ENCODE measurements around the gene CLDN4.
"Not testable (repeated sequence)": the region's sequence is repeated elsewhere in the genome, so short reads cannot be mapped to it uniquely, and the experiment has no call there.

The CLDN4 gene

DNA sequence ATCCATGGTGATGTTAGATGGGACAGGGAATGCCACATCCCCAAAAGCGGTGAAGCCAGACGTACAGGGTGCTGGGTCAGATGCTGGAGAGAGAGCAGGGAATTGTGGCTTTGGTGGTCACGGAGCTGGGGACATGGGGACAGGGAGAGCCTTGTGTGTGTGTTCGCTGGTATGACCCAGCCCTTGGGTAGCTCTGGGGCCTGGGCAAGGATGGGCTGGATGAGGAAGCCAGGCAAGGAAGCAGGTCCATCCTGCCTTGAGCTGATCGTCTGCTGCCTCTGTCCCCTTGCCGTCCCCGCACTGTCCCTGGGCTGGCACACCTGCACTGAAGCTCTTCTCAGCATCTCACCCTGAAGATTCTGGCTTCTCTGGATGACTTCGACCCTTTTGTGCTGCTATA is 15.4 kb upstream of the CLDN4 start:
- H3K9me3 Mint-ChIP-seq = no peaks in the 10 kb centered on the region
- H3K27me3 Mint-ChIP-seq = peaks cover 11% of the 10 kb centered on the region
- H3K4me3 Mint-ChIP-seq = no peak overlapping the region
- no peaks in the 10 kb centered on the region for H3K4me1 Mint-ChIP-seq (ENCODE audit: low read depth)
- no peak overlapping the region for H3K27ac Mint-ChIP-seq
- no peaks in the 10 kb centered on the region for H3K36me3 Mint-ChIP-seq (ENCODE audit: low read depth)

DNA sequence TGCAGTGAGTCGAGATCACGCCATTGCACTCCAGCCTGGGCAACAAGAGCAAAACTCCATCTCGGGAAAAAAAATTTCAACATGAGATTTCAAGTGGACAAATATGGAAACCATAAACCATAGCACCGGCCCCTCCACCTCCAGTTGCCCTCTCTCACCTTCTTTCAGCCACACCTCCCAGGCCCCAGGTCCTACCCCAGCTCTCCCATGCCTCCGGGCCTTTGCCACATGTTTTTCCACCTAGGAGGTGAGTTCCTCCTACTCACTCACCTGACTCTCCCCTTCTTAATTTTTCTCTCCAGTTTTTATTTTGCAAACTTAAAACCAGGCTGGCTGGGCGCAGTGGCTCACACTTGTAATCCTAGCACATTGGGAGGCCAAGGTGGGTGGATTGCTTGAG is 13.7 kb upstream of the CLDN4 start:
- no peak overlapping the region for H3K4me3 Mint-ChIP-seq
- H3K36me3 Mint-ChIP-seq (ENCODE audit: low read depth) = no peaks in the 10 kb centered on the region
- no peak overlapping the region for H3K27ac Mint-ChIP-seq
- peaks cover 7% of the 10 kb centered on the region for H3K27me3 Mint-ChIP-seq
- H3K4me1 Mint-ChIP-seq (ENCODE audit: low read depth) = no peaks in the 10 kb centered on the region
- no peaks in the 10 kb centered on the region for H3K9me3 Mint-ChIP-seq

DNA sequence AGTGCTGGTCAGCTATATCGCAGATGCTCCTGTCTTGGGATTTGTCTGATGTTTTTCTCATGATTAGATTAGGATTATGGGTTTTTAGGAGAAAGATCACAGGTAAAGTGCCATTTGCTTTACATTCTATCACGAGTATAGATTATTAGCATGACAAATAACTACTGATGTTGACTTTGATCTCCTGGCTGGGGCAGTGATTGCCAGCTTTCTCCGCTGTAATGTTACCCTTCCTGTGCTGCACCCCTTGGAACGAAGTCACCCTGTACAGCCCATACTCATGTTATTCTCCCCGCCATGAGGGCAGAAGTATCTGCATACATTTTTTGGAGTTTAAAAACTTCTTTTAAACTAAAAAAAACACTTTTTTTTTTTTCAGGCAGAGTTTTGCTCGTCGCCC is 10.8 kb upstream of the CLDN4 start:
- Mint-ChIP-seq H3K27me3 (peaks cover 5% of the 10 kb centered on the region), H3K9me3 (no peaks in the 10 kb centered on the region), H3K27ac (no peak overlapping the region), H3K36me3 (ENCODE audit: low read depth) (no peaks in the 10 kb centered on the region), H3K4me1 (ENCODE audit: low read depth) (no peaks in the 10 kb centered on the region), H3K4me3 (no peak overlapping the region)

DNA sequence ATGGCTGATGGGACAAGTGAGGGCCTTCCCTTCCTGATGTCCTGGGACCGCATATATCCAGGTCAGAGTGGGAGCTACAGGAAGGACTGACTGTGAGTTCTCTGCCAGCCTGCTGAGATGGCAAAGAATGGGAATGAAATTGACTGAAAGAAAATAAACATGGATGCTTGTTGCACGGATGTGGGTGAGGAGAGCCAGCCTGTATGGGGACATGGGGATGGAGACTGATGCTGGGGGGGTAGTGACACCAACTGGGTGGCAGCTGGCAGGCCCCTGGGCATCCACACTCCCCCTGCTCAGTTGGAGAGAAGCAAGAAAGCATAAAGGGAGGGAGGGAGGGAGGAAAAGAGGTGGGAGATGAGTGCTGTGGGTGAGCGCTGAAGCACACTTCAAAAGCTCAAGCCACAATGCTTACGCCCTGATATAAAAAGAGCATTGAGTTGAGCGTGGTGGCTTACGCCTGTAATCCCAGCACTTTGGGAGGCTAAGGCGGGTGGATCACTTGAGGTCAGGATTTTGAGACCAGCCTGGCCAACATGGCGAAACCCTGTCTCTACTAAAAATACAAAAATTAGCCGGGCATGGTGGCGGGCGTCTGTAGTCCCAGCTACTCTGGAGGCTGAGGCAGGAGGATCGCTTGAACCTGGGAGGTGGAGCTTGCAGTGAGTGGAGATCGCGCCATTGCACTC is 9.1 kb upstream of the CLDN4 start:
- H3K27ac Mint-ChIP-seq; H3K36me3 Mint-ChIP-seq (ENCODE audit: low read depth): not testable (repeated sequence)

DNA sequence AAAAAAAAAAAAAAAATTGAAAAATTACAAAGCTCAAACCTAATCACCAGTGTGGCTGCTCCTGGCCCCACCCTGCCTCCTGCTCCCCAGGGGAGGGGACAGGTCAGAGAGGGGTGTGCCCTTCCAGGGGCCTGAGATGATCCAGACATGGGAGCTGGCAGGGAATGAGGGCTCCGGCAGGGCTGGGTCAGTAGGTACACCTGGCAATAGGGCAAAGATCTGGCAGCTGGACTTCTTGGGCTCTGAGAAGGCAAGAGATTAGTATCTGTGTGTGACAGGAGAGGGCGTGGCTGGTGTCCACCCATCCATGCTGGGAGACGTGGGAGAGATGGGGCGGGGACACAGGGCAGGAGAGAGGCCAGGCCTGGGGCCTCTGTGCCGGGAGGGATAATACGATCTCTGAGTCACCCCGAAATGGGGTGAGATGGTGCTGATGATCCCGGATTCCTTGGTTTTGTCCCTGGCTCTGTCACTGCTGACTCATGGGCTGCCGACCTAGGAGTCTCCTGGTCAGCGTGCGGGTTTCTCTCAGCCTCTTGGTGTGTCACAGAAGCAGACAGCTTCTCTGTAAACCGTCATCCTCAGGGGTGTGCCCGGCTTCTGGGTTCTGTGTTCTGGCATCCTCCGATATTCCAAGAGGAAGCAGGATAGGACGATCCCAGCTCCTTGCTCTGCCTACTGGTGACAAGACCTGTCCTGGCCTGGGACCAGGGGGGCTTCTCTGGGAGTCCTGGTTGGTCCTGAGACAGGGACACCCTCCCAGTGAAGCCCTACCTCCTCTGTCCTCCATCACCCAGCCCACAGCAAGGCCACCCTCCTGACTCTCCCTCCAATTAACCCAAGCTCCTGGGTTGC is 8.2 kb upstream of the CLDN4 start:
- no peak overlapping the region for H3K4me3 Mint-ChIP-seq
- peaks cover 8% of the 10 kb centered on the region for H3K27me3 Mint-ChIP-seq
- H3K9me3 Mint-ChIP-seq = no peaks in the 10 kb centered on the region
- H3K27ac Mint-ChIP-seq = no peak overlapping the region
- peaks cover 11% of the 10 kb centered on the region for H3K4me1 Mint-ChIP-seq (ENCODE audit: low read depth)
- no peaks in the 10 kb centered on the region for H3K36me3 Mint-ChIP-seq (ENCODE audit: low read depth)

More for the DNA sequence above, 9.1 kb upstream of the CLDN4 start:
- not testable (repeated sequence) for H3K27me3 Mint-ChIP-seq; H3K9me3 Mint-ChIP-seq; H3K4me1 Mint-ChIP-seq (ENCODE audit: low read depth); H3K4me3 Mint-ChIP-seq

DNA sequence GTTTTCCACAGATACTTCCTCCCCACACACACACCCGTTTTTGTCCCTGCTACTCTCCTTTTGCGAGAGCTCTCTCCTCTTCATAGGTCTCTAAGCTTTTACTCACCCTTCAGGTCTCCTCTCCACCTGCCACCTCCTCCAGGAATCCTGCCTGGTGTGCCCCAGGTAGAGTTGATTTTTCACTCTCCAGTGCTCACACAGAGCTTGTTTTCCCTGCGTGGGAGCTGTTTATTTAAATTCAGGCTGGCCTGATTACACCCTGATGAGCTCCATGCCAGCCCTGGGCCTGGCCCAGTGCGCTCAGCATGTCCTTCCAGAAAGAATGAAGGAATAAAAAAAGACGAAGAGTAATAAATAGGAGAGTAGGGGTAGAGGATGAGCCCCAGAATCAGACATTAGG is 7.5 kb upstream of the CLDN4 start:
- Mint-ChIP-seq H3K36me3 (ENCODE audit: low read depth) (no peaks in the 10 kb centered on the region), H3K27ac (no peak overlapping the region), H3K9me3 (no peaks in the 10 kb centered on the region), H3K27me3 (peaks cover 11% of the 10 kb centered on the region), H3K4me1 (ENCODE audit: low read depth) (peaks cover 18% of the 10 kb centered on the region), H3K4me3 (no peak overlapping the region)

DNA sequence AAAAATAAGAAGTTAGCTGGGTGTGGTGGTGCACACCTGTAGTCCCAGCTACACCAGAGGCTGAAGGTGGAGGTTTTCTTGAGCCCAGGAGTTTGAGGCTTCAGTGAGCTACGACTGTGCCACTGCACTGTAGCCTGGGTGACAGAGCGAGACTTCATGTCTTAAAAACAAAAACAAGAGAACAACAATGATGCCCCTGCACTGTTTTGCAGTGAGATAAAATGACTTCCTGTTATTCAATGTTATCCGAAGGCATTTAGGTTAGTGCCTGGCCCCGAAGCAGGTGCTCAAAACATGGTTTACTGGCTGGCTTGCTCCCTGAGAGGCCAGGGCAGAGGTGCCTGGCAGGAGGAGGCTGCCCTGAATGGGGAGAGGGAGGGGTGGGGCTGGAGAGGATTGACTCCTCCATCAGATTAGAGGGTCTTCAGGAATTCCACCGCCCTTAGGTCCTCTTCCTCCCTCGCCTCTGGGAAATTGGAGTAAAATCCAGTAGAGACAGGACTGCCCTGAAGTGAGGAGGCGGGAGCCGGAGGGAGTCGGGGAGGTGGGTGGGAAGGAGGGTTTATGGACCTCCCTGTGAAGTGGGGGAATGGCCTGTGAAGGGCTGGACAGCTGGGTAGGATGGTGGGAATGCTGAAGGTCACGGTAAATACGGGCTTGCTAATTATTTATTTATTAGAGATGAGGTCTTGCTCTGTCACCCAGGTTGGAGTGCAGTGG is 6.8 kb upstream of the CLDN4 start:
- peaks cover 11% of the 10 kb centered on the region for H3K27me3 Mint-ChIP-seq

DNA sequence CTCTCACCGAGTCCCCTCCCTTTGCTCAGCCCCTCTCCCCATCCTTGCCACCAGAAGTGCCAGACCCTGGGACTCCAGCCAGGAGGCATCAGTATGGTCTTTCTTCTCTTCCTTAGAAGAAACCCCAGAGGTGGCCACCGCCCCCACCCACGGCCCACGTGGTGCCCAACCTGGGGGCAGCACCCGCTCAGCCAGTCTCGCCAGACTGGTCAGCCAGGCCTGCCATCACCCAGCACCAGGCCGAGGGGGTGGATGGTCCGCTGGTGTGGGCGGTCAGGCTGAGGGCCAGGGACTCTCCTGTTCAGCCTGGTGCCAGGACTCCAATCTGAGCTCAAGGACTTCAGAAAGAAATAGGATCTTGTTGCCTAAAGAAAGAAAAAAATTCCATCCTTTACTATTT is 5.8 kb upstream of the CLDN4 start:
- Mint-ChIP-seq H3K9me3 (no peaks in the 10 kb centered on the region), H3K27ac (no peak overlapping the region), H3K4me1 (ENCODE audit: low read depth) (peaks cover 29% of the 10 kb centered on the region), H3K36me3 (ENCODE audit: low read depth) (no peaks in the 10 kb centered on the region), H3K27me3 (peaks cover 16% of the 10 kb centered on the region), H3K4me3 (no peak overlapping the region)

More for the DNA sequence above, 6.8 kb upstream of the CLDN4 start:
- H3K9me3 Mint-ChIP-seq = no peaks in the 10 kb centered on the region
- peaks cover 26% of the 10 kb centered on the region for H3K4me1 Mint-ChIP-seq (ENCODE audit: low read depth)
- no peak overlapping the region for H3K4me3 Mint-ChIP-seq
- H3K27ac Mint-ChIP-seq = no peak overlapping the region
- no peaks in the 10 kb centered on the region for H3K36me3 Mint-ChIP-seq (ENCODE audit: low read depth)

DNA sequence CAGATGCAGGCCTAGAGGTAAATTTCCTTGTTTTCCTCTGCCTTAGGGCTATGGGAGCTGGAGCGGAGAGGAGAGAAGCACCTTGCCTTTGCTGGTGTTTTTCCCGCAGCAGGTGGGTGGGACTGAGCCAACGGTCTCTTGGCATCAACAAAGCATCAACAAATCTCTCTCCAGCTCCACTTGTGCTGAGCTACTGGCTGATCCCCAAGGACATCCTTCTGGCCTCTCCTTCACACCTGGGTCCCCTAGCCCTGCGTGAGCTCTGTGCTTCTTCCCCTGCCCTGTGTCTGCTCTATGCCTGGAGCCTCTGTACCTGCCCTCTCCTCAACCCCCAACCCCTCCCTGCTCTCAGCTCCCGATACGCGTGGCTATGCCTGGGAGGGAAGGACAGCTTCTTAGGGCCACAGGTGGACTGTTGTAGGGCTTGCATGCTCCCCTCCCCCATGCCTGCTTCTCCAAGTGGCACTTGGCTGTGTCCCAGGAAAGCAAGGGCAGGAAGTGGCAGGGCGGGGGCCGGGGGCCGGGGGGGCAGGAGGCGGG is 3.2 kb upstream of the CLDN4 start:
- Mint-ChIP-seq H3K27ac (no peak overlapping the region), H3K4me3 (no peak overlapping the region), H3K27me3 (peaks cover 17% of the 10 kb centered on the region), H3K4me1 (ENCODE audit: low read depth) (peaks cover 29% of the 10 kb centered on the region), H3K9me3 (no peaks in the 10 kb centered on the region), H3K36me3 (ENCODE audit: low read depth) (no peaks in the 10 kb centered on the region)

DNA sequence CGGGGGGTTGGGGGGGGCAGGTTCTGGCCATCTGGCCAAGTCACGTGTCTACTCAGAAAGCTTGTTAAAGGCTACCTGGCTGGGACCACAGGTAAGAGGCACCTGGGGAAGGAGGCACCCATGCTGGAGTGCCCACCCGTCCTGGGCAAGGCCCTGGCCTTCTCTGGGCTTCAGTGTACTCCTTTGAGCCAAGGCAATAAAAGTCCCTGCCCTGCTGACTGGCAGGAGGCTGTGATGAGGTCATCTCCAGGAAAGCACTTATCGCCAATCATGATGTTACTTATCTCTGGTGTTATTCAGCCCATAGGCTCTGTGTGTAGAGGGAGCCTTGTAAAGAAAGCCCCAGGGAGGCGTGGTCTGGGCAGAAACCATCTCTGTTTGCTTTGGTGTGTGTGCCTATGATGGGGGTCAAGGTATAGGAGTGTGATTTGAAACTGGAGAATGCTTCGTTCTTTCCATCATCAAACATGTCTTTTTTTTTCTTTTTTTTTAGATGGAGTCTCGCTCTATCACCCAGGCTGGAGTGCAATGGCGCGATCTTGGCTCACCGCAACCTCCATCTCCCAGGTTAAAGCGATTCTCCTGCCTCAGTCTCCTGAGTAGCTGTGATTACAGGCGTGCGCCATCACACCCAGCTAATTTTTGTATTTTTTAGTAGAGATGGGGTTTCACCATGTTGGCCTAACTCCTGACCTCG is 2.5 kb upstream of the CLDN4 start:
- Mint-ChIP-seq H3K9me3 (no peaks in the 10 kb centered on the region), H3K27me3 (peaks cover 13% of the 10 kb centered on the region), H3K36me3 (ENCODE audit: low read depth) (no peaks in the 10 kb centered on the region), H3K4me1 (ENCODE audit: low read depth) (peaks cover 29% of the 10 kb centered on the region), H3K4me3 (no peak overlapping the region), H3K27ac (no peak overlapping the region)

DNA sequence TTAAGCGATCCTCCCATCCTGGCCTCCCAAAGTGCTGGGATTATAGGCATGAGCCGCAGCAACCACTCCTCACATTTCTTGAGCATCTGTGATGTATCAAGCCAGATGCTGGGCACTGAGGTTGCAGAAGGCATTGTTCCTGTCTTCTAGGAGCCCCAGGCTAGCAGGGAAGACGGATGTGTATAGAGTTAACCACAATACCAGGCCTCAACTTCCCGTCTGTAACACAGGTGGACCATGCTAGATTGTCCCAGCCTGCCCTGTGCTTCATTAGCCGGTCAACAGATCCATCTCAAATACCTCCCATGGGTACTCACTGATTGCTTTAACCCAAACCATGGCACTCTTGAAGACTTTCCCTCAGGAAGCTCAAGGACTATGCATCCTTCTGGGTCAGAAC is 1.8 kb upstream of the CLDN4 start:
- Mint-ChIP-seq H3K27me3 (peaks cover 12% of the 10 kb centered on the region), H3K4me1 (ENCODE audit: low read depth) (peaks cover 29% of the 10 kb centered on the region), H3K4me3 (no peak overlapping the region), H3K27ac (no peak overlapping the region), H3K9me3 (no peaks in the 10 kb centered on the region), H3K36me3 (ENCODE audit: low read depth) (no peaks in the 10 kb centered on the region)

DNA sequence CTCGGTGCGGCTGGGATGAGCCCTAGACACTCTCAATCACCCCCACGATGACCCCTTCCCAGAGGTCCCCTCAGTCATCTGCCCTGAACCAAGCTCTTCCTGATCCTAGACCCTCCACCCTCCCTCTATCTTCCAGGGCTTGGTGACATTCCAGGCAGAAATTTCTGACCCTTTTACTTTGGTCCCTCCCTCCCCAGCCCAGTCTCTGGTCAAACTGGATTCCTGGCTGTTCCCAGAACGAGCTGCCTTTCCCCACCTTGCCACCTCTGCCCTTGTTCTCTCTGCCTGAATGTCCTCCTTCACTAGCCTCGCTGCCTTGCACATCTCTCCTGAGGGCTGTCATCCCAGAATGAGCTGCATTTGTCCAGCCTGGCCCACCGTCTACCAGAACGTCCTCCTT is 1.3 kb upstream of the CLDN4 start:
- H3K4me1 Mint-ChIP-seq (ENCODE audit: low read depth) = peaks cover 29% of the 10 kb centered on the region
- no peak overlapping the region for H3K4me3 Mint-ChIP-seq

DNA sequence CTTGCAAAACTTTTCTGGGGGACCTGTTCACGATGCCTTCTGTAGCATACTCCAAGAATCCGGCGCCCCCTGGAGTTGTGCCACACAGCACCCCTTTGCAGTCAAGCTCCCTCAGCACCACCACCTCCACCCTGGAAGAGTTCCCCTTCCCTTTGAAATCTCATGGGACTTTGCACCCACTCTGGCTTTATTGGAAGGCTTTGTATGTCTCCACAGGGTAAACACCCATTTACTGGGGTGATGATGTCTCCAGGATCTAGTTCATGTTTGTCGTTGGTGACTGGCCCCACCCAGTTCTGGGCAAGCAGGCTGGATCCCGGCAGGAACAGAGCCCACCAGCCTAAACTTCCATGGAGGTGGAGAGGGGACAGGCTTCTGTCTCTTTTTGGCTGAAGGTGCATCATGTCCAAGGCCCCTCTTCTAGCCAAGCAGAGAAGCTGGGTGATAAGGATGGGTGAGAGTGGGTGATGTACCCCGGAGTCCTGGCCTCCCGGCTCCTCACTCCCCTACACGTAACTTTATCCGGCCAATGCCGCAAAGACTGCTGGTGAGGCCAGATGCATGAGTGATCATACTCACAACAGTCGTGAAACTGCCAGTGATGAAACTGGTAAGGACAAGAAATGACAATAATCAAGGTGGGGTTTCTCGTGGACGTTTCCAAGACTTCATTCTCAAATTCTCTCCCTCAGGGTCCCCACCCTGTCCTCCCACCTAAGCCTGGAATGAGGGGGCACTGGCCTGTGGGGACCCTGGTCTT is 695 bp upstream of the CLDN4 start:
- peaks cover 29% of the 10 kb centered on the region for H3K4me1 Mint-ChIP-seq (ENCODE audit: low read depth)
- no peaks in the 10 kb centered on the region for H3K36me3 Mint-ChIP-seq (ENCODE audit: low read depth)
- H3K27ac Mint-ChIP-seq = no peak overlapping the region
- no peaks in the 10 kb centered on the region for H3K9me3 Mint-ChIP-seq
- H3K27me3 Mint-ChIP-seq = peaks cover 12% of the 10 kb centered on the region
- no peak overlapping the region for H3K4me3 Mint-ChIP-seq

More for the DNA sequence above, 1.3 kb upstream of the CLDN4 start:
- H3K27me3 Mint-ChIP-seq = peaks cover 12% of the 10 kb centered on the region
- H3K27ac Mint-ChIP-seq = no peak overlapping the region
- no peaks in the 10 kb centered on the region for H3K36me3 Mint-ChIP-seq (ENCODE audit: low read depth)
- H3K9me3 Mint-ChIP-seq = no peaks in the 10 kb centered on the region

DNA sequence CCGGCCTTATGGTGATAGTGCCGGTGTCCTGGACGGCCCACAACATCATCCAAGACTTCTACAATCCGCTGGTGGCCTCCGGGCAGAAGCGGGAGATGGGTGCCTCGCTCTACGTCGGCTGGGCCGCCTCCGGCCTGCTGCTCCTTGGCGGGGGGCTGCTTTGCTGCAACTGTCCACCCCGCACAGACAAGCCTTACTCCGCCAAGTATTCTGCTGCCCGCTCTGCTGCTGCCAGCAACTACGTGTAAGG is 713 bp downstream of the CLDN4 start:
- Mint-ChIP-seq H3K4me1 (ENCODE audit: low read depth) (peaks cover 28% of the 10 kb centered on the region), H3K27me3 (peaks cover 12% of the 10 kb centered on the region), H3K36me3 (ENCODE audit: low read depth) (no peaks in the 10 kb centered on the region), H3K27ac (no peak overlapping the region), H3K9me3 (no peaks in the 10 kb centered on the region), H3K4me3 (no peak overlapping the region)

Data from stimulated activated naive CD8-positive, alpha-beta T cell treated with anti-CD3 and anti-CD28 coated beads, Interleukin-15, Interleukin-2, amounts not matched to agents 100 ng/mL and 50 ng/mL, for 24 hours (primary cell).